ENCODE data around the gene MND1. TPM values are rescaled to one million over a fixed set of nuclear protein-coding genes. Genes with fewer than 3 reads are reported as not detected.
"Not testable (repeated sequence)": the region's sequence is repeated elsewhere in the genome, so short reads cannot be mapped to it uniquely, and the experiment has no call there.

The MND1 gene
- total RNA-seq, 4 donors from 2014 or later = not detected

DNA sequence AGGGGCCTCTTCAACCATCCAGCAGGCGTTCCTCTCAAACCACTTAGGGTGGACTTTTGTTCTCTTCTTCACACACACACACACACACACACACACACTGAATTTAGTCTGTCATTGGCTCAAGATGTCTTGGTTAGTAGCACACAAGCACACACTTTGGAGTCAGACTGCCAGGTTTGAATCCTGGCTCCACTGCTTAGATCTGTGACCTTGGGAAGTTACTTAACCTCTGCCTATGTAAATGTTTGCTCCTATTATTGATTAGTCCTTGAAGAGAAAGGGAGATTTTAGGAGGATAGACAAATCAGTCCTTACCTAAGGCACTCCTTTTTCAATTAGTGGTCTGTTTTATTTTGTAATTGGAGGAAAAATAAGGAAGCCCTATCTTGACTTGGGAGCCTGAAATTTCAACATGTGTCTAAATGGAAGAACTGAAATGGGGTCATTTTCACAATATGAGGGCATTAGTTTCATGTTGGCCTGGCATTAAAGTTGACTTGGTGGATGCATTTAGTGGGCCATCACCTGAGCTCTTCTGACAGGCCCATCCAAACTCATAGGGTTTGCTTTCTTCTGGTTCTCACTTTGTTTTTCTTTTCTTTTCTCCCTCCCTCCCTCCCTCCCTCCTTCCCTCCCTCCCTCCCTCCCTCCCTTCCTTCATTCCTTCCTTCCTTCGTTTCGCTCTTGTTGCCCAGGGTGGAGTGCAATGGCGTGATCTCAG is 108.3 kb downstream of the MND1 start:
- no peak overlapping the region for H3K27ac ChIP-seq
- H3K36me3 ChIP-seq = no peaks in the 10 kb centered on the region
- H3K4me1 ChIP-seq = peaks cover 8% of the 10 kb centered on the region
- H3K9me3 ChIP-seq = no peaks in the 10 kb centered on the region
- H3K4me3 ChIP-seq = no peak overlapping the region
- H3K27me3 ChIP-seq = no peaks in the 10 kb centered on the region
- TF ChIP-seq POLR2A (IDR thresholded peaks at IDR 0.05) (no peak), POLR2AphosphoS5 (IDR thresholded peaks at IDR 0.05) (no peak)
- WGBS = 94% methylated on average over 4 of the region's 4 CpGs
- no peak for DNase-seq (ENCODE audit: low spot score in 2 of 2)

DNA sequence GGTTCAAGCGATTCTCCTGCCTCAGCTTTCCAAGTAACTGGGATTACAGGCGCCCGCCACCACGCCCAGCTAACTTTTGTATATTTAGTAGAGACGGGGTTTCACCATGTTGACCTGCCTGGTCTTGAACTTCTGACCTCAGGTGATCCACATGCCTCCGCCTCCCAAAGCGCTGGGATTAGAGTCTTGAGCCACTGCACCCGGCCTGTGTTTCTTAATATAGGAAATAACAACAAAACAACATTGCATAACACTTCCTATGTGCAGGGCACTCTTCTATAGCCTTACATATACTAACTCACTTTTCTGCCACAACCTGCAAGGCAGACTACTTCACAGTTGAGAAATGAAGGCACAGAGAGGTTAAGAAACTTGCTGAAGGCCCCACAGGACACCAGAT is 108.9 kb downstream of the MND1 start:
- Histone ChIP-seq H3K4me1 (peaks cover 3% of the 10 kb centered on the region), H3K27ac (no peak overlapping the region), H3K36me3 (no peaks in the 10 kb centered on the region), H3K9me3 (no peaks in the 10 kb centered on the region), H3K27me3 (no peaks in the 10 kb centered on the region), H3K4me3 (no peak overlapping the region)
- no peak for DNase-seq (ENCODE audit: low spot score in 2 of 2)
- TF ChIP-seq POLR2A (IDR thresholded peaks at IDR 0.05) = no peak
- no peak for TF ChIP-seq POLR2AphosphoS5 (IDR thresholded peaks at IDR 0.05)
- TF ChIP-seq, protein P1, sequence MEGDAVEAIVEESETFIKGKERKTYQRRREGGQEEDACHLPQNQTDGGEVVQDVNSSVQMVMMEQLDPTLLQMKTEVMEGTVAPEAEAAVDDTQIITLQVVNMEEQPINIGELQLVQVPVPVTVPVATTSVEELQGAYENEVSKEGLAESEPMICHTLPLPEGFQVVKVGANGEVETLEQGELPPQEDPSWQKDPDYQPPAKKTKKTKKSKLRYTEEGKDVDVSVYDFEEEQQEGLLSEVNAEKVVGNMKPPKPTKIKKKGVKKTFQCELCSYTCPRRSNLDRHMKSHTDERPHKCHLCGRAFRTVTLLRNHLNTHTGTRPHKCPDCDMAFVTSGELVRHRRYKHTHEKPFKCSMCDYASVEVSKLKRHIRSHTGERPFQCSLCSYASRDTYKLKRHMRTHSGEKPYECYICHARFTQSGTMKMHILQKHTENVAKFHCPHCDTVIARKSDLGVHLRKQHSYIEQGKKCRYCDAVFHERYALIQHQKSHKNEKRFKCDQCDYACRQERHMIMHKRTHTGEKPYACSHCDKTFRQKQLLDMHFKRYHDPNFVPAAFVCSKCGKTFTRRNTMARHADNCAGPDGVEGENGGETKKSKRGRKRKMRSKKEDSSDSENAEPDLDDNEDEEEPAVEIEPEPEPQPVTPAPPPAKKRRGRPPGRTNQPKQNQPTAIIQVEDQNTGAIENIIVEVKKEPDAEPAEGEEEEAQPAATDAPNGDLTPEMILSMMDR (IDR thresholded peaks at IDR 0.05) = no peak
- no peak for TF ChIP-seq EP300 (IDR thresholded peaks at IDR 0.05)
- 83% methylated on average over 8 of the region's 8 CpGs for whole genome bisulfite sequencing

DNA sequence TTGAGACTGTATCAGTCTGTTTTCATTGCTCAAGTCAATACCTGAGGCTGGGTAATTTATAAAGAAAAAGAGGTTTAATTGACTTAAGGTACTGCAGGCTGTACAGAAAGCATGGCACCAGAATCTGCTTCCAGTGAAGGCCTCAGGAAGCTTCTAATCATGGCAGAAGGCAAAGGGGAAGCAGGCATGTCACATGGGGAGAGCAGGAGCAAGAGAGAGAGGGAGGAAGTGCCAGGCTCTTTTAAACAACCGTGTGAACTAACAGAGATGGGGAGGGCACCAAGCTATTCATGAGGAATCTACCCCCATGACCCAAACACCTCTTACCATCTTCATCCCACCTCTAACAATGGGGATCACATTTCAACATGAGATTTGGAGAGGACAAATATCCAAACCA is 114.5 kb downstream of the MND1 start:
- H3K36me3 ChIP-seq = no peaks in the 10 kb centered on the region
- H3K27me3 ChIP-seq = no peaks in the 10 kb centered on the region
- no peaks in the 10 kb centered on the region for H3K4me1 ChIP-seq
- TF ChIP-seq POLR2AphosphoS5 (IDR thresholded peaks at IDR 0.05) (no peak), EP300 (IDR thresholded peaks at IDR 0.05) (no peak), POLR2A (IDR thresholded peaks at IDR 0.05) (no peak)
- TF ChIP-seq, protein P1 (IDR thresholded peaks at IDR 0.05) = no peak
- H3K4me3 ChIP-seq = no peak overlapping the region
- H3K9me3 ChIP-seq = no peaks in the 10 kb centered on the region
- WGBS = 30% methylated on average over 1 of the region's 1 CpG
- H3K27ac ChIP-seq = no peak overlapping the region
- DNase-seq (ENCODE audit: low spot score in 2 of 2) = no peak

DNA sequence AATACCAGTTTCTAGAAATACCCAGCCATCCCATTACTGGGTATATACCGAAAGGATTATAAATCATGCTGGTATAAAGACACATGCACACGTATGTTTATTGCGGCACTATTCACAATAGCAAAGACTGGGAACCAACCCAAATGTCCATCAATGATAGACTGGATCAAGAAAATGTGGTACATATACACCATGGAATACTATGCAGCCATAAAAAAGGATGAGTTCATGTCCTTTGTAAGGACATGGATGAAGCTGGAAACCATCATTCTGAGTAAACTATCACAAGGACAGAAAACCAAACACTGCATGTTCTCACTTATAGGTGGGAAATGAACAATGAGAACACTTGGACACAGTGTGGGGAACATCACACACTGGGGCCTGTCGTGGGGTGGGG is 117.1 kb downstream of the MND1 start:
- not testable (repeated sequence) for H3K36me3 ChIP-seq; H3K4me3 ChIP-seq; H3K27me3 ChIP-seq; DNase-seq (ENCODE audit: low spot score in 2 of 2); H3K27ac ChIP-seq; H3K9me3 ChIP-seq
- H3K4me1 ChIP-seq = peaks cover 18% of the 10 kb centered on the region
- 95% methylated on average over 4 of the region's 4 CpGs for WGBS

DNA sequence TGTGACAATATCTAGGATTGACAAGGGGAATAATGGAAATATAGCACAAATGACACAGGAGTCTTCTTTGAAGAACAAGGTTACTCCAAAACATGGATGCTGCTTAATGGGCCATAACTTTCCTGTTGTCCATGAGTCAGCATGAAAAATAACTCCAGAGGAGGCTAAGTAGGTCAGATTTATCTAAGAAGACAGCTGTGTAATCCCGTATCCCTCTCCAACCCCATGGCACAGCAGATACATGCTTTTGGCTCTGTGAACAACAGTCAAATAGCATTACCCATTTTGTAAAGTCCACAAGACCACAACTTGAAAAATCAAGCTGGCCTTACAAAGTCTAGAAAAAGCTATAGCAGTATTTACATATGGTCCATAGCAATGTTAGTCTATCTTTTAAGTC is 119.6 kb downstream of the MND1 start:
- H3K4me3 ChIP-seq = no peak overlapping the region
- peaks cover 39% of the 10 kb centered on the region for H3K4me1 ChIP-seq
- H3K27ac ChIP-seq = no peak overlapping the region
- TF ChIP-seq EP300 (IDR thresholded peaks at IDR 0.05) = no peak
- no peak for TF ChIP-seq POLR2AphosphoS5 (IDR thresholded peaks at IDR 0.05)
- TF ChIP-seq, protein P1 (IDR thresholded peaks at IDR 0.05) = no peak
- H3K36me3 ChIP-seq = no peaks in the 10 kb centered on the region
- WGBS = 75% methylated on average over 1 of the region's 1 CpG
- H3K27me3 ChIP-seq = no peaks in the 10 kb centered on the region
- no peak for DNase-seq (ENCODE audit: low spot score in 2 of 2)
- no peaks in the 10 kb centered on the region for H3K9me3 ChIP-seq

Other genes with a start within 250 kb of the MND1 start
- 10 to 100 TPM; 17.3 to 45.1 (median 37.5) TPM for gene TRIM2, start 140.2 kb upstream of the MND1 start, total RNA-seq
- gene TMEM131L, start 121.7 kb downstream of the MND1 start, total RNA-seq = 10 to 100 TPM; 13.5 to 25.0 (median 17.2) TPM